GM21717 (cell line): Measurements from ENCODE around the gene CPT1B.
A peak's percentile ranks its signal among the peaks of the same experiment; 100 is the strongest.
"Not testable (repeated sequence)": the region's sequence is repeated elsewhere in the genome, so short reads cannot be mapped to it uniquely, and the experiment has no call there.

Experiments used
- ATAC-seq: cut with Tn5 transposase; IDR thresholded peaks from one replicate; pipeline ENCODE4 v1.9.1; 2021; ENCODE audit warnings: mild to moderate bottlenecking, moderate library complexity; ENCODE audit not compliant: unreplicated experiment

The CPT1B gene

DNA sequence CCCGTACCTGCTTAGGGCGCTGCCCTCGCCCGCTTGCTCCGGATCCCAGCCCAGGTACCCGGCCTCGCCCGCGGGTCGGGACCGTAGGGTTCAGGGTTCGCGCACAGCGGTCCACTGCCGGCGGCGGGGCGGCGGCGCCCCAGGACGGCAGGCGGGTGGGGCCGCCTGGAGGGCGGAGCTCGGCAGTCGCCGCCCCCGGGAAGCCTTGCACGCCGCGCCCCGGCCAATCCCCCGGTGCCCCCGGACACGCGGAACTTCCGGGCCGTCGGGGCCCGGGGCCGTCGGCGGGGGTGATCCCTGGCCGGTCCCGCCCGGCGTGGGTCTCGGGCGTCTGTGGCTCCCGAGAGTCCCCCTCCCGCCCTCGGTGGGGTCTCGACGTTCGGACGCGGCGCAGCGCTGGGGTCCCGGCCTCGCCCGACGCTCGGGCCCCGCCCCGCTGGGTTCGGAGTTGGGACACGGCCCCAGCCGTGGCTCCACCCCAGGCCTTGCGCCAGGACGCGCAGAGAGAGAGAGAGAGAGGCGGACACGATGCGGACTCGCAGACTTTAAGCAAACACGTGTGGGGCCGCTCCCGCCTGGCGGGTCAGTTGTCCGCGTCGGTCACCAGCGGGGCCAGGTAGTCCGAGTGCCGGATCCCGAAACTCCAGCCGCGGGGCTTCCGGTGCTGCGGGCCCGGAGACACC lies 48.2 kb downstream of the CPT1B start, which contains the start of gene TYMP:
Gene TYMP, minus strand, starts transcription at position 116 of the 683 bp plus-strand sequence. CDS start 303 bp downstream, outside the sequence.
- ATAC-seq, result no peak

DNA sequence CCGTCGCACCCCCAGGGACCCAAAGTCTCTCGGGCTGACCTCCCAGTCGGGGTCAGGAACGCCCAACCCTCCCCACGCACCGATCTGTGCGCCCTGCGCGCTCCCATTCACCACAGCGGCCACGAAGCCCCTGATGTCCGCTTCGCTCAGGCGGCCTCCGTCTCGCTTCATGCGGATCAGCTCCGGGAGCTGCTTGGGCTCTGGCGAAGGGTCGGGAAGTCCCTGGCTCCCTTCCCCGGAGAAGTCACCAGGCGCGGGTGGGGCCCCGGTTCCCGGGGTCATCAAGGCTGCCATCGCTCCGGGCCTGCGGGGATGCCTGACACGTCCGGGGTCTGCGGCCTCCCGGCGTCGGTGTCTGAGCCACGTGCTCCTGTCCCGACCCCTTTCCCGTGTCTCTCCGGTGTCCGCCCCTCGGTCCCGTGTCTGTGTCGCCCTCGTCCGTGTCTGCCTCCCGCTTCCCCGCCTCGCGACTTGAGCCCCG lies 48.8 kb downstream of the CPT1B start:
- ATAC-seq, result no peak

GRCh38 chr22:50528682-50529415 lies 49.4 kb downstream of the CPT1B start:
- ATAC-seq, result no peak

- ATAC-seq, result no peak
Observed at GRCh38 chr22:50527921-50528681, 50.1 kb downstream of the CPT1B start.

DNA sequence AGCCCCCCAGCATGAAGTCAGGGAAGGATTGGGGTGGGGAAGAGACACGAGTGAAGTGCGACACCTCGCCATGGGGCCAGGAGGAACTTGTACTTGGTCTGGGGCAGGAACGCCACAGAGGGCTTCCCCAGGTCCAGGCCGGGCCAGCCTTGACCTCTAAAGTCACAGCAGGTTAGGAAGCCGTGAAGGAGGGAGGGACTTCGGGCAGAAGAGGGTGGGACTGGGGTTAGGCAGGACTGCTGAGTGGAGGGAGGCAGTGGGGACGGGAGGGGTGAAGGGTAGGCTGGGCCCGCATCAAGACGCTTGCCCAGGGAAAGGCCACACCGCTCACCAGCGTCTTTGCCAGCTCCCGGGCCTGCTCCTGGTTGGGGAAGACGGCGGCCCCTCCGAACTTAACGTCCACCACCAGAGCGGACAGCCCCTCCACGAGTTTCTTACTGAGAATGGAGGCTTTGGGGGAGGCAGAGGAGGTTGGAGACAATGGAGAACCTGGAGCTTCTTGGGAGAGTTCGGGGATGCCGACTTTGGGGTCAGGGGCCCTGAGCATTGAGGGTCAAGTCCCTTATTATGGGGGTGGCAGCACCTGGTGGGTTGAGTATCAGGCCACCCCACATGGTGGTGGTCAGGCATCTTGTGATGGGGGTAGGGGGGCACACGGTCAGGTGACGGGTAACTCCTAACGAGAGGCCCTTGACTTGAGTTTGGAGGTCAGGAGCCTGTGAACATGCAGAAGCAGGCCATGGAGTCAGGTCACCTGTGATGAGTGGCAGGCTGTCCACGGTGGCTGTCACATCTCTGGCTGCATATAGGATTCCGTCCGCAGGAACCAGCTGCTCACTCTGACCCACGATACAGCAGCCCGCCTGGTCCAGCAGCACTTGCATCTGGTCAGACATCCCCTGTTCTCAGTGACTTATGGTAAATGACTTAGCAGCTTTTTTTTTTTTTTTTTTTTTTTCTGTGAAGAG lies 51.1 kb downstream of the CPT1B start:
- ATAC-seq, result peak; percentile 1

- ATAC-seq, result peak; percentile 21
Observed at GRCh38 chr22:50526108-50526833, 52.0 kb downstream of the CPT1B start.

DNA sequence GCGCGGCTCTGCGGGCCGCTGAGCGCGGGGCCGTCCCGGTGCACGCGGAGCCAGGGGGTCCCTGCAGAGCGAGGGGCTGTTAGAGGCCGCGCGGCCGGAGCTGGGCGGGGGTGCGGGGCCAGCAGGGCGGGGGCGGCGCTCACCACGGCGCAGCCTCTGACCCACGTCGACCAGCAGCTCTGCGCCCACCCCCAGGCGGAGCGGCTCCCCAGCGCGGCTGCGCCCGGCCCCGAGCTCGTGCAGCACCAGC lies 52.4 kb downstream of the CPT1B start:
- ATAC-seq, result no peak

- peak; percentile 34 for ATAC-seq
Observed at GRCh38 chr22:50525104-50525857, 52.9 kb downstream of the CPT1B start, which contains the start of gene SCO2. Gene SCO2, minus strand, starts transcription at chr22:50525598. Its CDS starts 1,187 bp downstream, at chr22:50524411.

GRCh38 chr22:50524676-50525103 lies 53.5 kb downstream of the CPT1B start:
- no peak for ATAC-seq

GRCh38 chr22:50523806-50524675 lies 54.2 kb downstream of the CPT1B start:
- ATAC-seq, result no peak

GRCh38 chr22:50523458-50523805 lies 54.8 kb downstream of the CPT1B start:
- no peak for ATAC-seq

DNA sequence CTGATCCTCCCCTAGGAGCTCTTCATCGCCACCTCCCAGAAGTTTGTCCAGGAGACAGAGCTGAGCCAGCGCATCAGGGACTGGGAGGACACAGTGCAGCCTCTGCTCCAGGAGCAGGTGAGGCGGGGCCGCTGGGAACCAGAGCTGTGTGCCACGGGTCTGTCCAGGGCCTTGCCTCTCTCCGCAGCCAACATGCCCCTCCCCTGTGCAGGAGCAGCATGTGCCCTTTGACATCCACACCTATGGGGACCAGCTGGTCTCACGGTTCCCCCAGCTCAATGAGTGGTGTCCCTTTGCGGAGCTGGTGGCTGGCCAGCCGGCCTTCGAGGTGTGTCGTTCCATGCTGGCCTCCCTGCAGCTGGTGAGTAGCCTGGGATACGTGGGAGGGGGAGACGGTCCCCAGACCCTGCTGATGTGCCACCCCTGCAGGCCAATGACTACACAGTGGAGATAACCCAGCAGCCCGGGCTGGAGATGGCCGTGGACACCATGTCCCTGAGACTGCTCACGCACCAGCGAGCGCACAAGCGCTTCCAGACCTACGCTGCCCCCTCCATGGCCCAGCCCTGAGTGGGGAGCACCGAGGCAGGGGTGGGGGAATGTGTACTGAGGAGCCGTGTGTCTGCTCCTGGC lies 55.3 kb downstream of the CPT1B start:
- ATAC-seq, result no peak

GRCh38 chr22:50522208-50522805 lies 55.9 kb downstream of the CPT1B start:
- no peak for ATAC-seq

- no peak for ATAC-seq
Observed at GRCh38 chr22:50521710-50522109, 56.5 kb downstream of the CPT1B start.

DNA sequence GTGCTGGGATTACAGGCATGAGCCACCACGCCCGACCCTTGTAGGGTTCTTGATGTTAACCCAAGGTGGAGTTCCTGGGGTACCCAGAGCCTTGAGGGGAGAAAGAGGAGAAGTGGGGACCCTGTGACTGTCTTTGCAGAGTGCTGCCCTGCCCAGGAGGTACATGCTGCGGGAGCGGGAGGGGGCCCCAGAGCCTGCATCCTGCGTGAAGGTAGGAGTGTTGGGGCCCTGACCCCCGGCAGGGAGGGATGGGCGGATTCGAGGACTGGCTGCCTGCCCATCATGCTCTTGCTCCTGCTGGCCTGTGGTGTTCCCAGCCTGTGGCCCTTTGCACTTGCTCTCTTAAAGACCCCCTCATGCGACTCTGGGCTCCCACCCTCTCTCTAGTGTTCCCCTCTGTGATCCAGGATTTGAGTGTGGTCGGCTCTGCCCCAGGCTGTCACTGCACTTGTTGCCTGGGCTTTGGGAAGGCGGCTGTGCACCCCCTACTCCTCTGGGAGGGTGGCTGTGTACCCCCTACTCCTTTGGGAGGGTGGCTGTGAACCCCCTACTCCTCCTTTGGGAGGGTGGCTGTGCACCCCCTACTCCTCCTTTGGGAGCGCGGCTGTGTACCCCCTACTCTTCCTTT lies 57.3 kb downstream of the CPT1B start:
- no peak for ATAC-seq

DNA sequence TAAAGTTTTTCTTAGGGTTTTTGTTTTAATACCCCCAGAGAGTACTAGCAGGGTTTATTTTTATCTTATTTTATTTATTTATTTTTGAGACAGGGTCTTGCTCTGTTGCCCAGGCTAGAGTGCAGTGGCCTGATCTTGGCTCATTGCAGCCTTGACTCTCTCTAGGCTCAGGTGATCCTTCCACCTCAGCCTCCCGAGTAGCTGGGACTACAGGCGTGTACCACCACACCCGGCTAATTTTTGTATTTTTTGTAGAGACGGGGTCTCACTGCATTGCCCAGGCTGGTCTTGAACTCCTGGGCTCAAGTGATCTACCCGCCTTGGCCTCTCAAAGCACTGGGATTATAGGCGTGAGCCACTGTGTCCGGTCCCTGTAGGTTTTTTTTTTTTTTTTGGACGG lies 58.0 kb downstream of the CPT1B start:
- not testable (repeated sequence) for ATAC-seq

DNA sequence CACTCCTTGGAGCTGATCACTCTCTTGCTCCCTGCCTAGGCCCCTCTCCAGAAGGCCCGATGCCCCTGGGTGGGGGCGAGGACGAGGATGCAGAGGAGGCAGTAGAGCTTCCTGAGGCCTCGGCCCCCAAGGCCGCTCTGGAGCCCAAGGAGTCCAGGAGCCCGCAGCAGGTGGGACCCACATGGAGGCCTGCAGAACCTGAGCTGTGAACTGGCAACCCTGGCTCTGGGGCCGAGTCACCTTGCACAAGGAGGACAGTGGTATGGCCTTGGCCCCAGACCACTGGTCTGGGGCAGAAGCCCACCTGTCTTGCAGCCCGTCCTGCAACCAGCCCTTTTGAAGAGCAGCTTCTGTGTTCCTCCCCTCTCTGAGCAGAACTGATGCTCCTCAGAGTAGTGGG lies 59.1 kb downstream of the CPT1B start:
- ATAC-seq, result no peak
